ENCODE results near the gene PCNX4.

DNA sequence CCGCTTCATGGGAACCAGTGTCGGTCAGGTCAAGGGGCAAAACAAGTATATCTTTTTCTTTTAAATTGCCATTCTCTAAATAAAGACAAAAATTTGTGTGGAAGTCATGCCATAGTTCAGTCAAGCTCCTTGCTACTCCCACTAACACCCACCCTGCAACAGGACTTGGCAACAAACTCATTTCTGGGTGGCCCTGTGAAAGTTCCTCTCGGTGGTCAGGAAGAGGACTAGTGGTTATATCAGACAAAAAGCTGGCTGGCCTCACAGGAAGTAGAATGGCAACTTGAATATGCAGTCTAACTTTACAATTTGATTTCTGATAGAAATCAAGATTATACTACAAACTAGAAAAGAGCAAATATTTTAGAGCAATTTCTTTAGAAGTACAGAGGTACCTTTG, 62.3 kb downstream of the PCNX4 start:
- TF ChIP-seq, protein P1, sequence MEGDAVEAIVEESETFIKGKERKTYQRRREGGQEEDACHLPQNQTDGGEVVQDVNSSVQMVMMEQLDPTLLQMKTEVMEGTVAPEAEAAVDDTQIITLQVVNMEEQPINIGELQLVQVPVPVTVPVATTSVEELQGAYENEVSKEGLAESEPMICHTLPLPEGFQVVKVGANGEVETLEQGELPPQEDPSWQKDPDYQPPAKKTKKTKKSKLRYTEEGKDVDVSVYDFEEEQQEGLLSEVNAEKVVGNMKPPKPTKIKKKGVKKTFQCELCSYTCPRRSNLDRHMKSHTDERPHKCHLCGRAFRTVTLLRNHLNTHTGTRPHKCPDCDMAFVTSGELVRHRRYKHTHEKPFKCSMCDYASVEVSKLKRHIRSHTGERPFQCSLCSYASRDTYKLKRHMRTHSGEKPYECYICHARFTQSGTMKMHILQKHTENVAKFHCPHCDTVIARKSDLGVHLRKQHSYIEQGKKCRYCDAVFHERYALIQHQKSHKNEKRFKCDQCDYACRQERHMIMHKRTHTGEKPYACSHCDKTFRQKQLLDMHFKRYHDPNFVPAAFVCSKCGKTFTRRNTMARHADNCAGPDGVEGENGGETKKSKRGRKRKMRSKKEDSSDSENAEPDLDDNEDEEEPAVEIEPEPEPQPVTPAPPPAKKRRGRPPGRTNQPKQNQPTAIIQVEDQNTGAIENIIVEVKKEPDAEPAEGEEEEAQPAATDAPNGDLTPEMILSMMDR (conservative IDR thresholded peaks at IDR 0.05; ENCODE audit: low read depth, low read length) = no peak
- TF ChIP-seq EZH2 (IDR thresholded peaks at IDR 0.05; ENCODE audit: low read length, unreplicated experiment) = no peak
- TF ChIP-seq EZH2phosphoT487 (IDR thresholded peaks at IDR 0.05; ENCODE audit: borderline replicate concordance, low read length) = no peak

All from PC-3 (cell line).